Esophagus muscularis mucosa (tissue), 4 donors: ENCODE measurements around the gene ZBTB33. TPM values are rescaled to one million over a fixed set of nuclear protein-coding genes. Genes with fewer than 3 reads are reported as not detected.
A peak's percentile ranks its signal among the peaks of the same experiment; 100 is the strongest.

Experiments used
- DNase-seq: peaks from one replicate; pipeline ENCODE4 v3.0.0-alpha.2; 2017; ENCODE audit errors: extremely low spot score
- H3K27ac ChIP-seq, 4 donors: fragments of 200-600 bp; sonication (generic); replicated peaks in 1 of 4; 1 replicate in 3 of 4; 2 replicates in 1 of 4; pipeline ENCODE4 v1.5.1; 2016 to 2019; ENCODE audit warnings: mild to moderate bottlenecking in 1 of 4
- H3K27me3 ChIP-seq, 4 donors: fragments of 200-600 bp; sonication (generic); one replicate each; pipeline versions ENCODE4 v1.5.1 to v1.6.0; 2016 to 2019
- H3K36me3 ChIP-seq, 4 donors: fragments of 200-600 bp; sonication (generic); one replicate each; pipeline ENCODE4 v1.5.1; 2016 to 2019
- H3K4me1 ChIP-seq, 4 donors: fragments of 200-600 bp; sonication (generic); one replicate each; pipeline ENCODE4 v1.5.1; 2016 to 2019
- H3K4me3 ChIP-seq, 4 donors: fragments of 200-600 bp; sonication (generic); 1 replicate in 2 of 4; 2 replicates in 2 of 4; pipeline ENCODE4 v1.5.1; 2016 to 2019; ENCODE audit warnings: mild to moderate bottlenecking in 4 of 4, moderate library complexity in 1 of 4
- H3K9me3 ChIP-seq, 4 donors: fragments of 200-600 bp; sonication (generic); 1 replicate in 3 of 4; 2 replicates in 1 of 4; pipeline ENCODE4 v1.5.1; 2016 to 2019
- EP300 ChIP-seq: sonication (generic); formaldehyde crosslinking; IDR thresholded peaks from one replicate; pipeline ENCODE4 v1.6.1; 2017; ENCODE audit warnings: antibody characterized with exemption
- POLR2A ChIP-seq: fragments of 450-650 bp; IDR thresholded peaks from one replicate; pipeline ENCODE4 v1.6.1; 2017; ENCODE audit warnings: antibody characterized with exemption, moderate library complexity, mild to moderate bottlenecking, low read depth
- POLR2AphosphoS5 ChIP-seq, 2 donors: sonication (generic); formaldehyde crosslinking; IDR thresholded peaks; one replicate each; pipeline ENCODE4 v1.6.1; 2017; ENCODE audit warnings: antibody characterized with exemption in 2 of 2
- WGBS: methylation state at CpG from one replicate; pipeline ENCODE4 v1.1.5; 2018; 5-methylcytosine and 5-hydroxymethylcytosine counted together
- intact Hi-C: fragments of 100-400 bp; cut with DNase I; formaldehyde crosslinking; loops from one replicate; pipeline ENCODE4 v1.15.1; 2023
- total RNA-seq, 4 donors: library from RNA; depleted of rRNA; stranded (reverse); fragments of >200 nt; gene quantifications; one replicate each; pipeline versions ENCODE4 v1.1.0 to v1.2.1, GENCODE V29; 2016
- TF ChIP-seq, protein P1 (sequence below), 3 experiments: fragments of 200-600 bp in 2 of 3; fragments of 450-650 bp in 1 of 3; sonication (generic) in 2 of 3; IDR thresholded peaks; one replicate each; pipeline ENCODE4 v1.5.1; 2017 to 2019; ENCODE audit warnings: antibody characterized with exemption in 3 of 3, mild to moderate bottlenecking in 2 of 3, moderate library complexity in 1 of 3

ZBTB33 gene
- total RNA-seq, 4 donors from 2014 or later = 7.9 to 9.1 (median 8.1) TPM

- Histone ChIP-seq H3K27me3 (no peaks in the 10 kb centered on the region), H3K9me3 (no peaks in the 10 kb centered on the region), H3K4me1 (no peaks in the 10 kb centered on the region), H3K36me3 (no peaks in the 10 kb centered on the region), H3K27ac (no peak overlapping the region), H3K4me3 (no peak overlapping the region)
- no peak for TF ChIP-seq POLR2AphosphoS5 (IDR thresholded peaks at IDR 0.05)
- no peak for TF ChIP-seq POLR2A
- TF ChIP-seq, protein P1, sequence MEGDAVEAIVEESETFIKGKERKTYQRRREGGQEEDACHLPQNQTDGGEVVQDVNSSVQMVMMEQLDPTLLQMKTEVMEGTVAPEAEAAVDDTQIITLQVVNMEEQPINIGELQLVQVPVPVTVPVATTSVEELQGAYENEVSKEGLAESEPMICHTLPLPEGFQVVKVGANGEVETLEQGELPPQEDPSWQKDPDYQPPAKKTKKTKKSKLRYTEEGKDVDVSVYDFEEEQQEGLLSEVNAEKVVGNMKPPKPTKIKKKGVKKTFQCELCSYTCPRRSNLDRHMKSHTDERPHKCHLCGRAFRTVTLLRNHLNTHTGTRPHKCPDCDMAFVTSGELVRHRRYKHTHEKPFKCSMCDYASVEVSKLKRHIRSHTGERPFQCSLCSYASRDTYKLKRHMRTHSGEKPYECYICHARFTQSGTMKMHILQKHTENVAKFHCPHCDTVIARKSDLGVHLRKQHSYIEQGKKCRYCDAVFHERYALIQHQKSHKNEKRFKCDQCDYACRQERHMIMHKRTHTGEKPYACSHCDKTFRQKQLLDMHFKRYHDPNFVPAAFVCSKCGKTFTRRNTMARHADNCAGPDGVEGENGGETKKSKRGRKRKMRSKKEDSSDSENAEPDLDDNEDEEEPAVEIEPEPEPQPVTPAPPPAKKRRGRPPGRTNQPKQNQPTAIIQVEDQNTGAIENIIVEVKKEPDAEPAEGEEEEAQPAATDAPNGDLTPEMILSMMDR (IDR thresholded peaks at IDR 0.05) = peak; percentile 61 to 71 (median 62)
- intact Hi-C loops = loop anchor here (10.0 kb wide), 1 partner anchor 89 kb away; no protein-coding TSS in a partner anchor
- DNase-seq = no peak
- 23% methylated on average over 8 of the region's 8 CpGs for WGBS
Observed at GRCh38 chrX:120213438-120214265, 37.0 kb upstream of the ZBTB33 start.

DNA sequence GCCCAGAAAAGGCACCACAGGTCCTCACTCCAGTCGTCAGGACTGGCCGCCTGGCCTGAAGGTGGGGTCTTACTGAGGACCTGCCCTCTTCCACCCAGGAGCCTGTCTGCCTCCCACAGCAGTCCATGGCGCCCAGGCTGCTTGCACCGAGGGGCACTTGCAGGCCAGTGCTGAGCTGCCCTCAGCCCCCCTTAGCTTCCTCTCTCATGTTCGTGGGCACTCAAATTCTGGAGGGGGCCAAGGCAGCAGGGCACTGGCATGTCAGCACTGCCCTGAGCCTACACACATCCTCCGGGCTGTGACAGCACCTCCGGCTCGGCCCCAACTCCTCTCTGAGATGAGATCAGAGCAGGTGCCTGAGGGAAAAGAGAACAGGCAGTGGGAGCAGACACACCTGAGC lies 27.2 kb upstream of the ZBTB33 start:
- intact Hi-C loops = no loop called here
- Histone ChIP-seq H3K4me3 (no peak overlapping the region), H3K27ac (no peak overlapping the region), H3K36me3 (no peaks in the 10 kb centered on the region), H3K27me3 (no peaks in the 10 kb centered on the region), H3K4me1 (no peaks in the 10 kb centered on the region), H3K9me3 (no peaks in the 10 kb centered on the region)
- TF ChIP-seq EP300 (no peak), POLR2A (no peak), POLR2AphosphoS5 (IDR thresholded peaks at IDR 0.05) (no peak)
- TF ChIP-seq, protein P1 (IDR thresholded peaks at IDR 0.05) = no peak
- 72% methylated on average over 6 of the region's 8 CpGs for WGBS
- no peak for DNase-seq

DNA sequence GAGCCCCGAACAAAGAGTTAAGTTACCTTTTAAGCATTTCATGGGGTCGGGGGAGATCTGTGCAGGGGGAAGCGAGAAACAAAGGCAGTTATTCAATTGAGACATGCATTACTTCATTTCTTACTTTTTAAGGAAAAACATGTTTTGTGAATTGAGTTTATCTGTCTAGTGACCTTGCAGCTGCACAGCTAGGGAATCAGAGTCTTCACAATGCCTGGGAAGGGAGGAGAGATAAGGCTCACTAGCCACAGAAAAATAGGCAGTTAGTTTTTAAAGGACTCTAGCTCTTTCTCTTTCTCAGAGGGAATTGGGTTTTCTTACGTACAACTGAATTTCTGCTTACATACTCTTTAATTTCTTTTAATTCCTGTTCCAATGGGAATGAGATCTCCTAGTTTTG lies 26.2 kb upstream of the ZBTB33 start:
- no peaks in the 10 kb centered on the region for H3K9me3 ChIP-seq
- DNase-seq = no peak
- no peak overlapping the region for H3K27ac ChIP-seq
- TF ChIP-seq POLR2AphosphoS5 (IDR thresholded peaks at IDR 0.05) (no peak), EP300 (no peak), POLR2A (no peak)
- TF ChIP-seq, protein P1 (IDR thresholded peaks at IDR 0.05) = no peak
- no peaks in the 10 kb centered on the region for H3K27me3 ChIP-seq
- 80% methylated on average over 4 of the region's 4 CpGs for WGBS
- no peak overlapping the region for H3K4me3 ChIP-seq
- H3K4me1 ChIP-seq = no peaks in the 10 kb centered on the region
- intact Hi-C loops = no loop called here
- H3K36me3 ChIP-seq = no peaks in the 10 kb centered on the region

DNA sequence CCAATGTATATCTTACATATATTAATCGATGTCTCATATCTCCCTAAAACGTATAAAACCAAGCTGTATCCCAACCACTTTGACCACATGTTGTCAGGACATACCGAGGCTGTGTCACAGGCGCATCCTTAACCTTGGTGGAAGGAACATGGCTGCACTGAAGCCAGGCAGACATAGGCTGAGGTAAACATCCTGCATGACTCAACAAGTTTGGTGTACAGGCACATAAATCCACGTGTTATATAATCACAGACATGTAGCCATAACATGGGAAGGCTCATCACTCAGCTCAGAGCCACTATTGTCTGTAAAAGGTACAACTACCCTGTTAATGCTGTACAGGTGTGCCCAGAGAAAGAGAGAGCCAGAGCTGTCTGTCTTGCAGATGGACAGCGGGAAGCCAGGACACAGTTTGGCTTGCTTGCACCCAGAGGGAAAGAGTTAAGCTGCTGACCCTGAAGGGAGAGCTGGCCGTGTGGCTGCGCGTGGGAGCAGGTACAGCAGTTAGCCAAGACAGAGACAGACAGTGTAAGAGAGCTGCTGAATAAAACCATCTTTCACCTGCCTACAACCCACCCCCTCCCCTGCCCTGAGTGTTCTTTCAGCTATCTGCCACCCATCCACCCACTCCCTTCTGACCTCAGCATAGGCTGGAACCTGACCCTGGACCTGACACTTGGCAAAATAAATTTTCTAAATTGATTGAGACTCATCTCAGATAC lies 22.3 kb upstream of the ZBTB33 start:
- WGBS = 76% methylated on average over 9 of the region's 9 CpGs
- no peak for DNase-seq
- no peaks in the 10 kb centered on the region for H3K9me3 ChIP-seq
- H3K4me1 ChIP-seq = no peaks in the 10 kb centered on the region
- intact Hi-C loops = no loop called here
- H3K27me3 ChIP-seq = no peaks in the 10 kb centered on the region
- no peak for TF ChIP-seq POLR2A
- TF ChIP-seq, protein P1 (IDR thresholded peaks at IDR 0.05) = no peak
- TF ChIP-seq POLR2AphosphoS5 (IDR thresholded peaks at IDR 0.05) = no peak
- no peak for TF ChIP-seq EP300
- H3K36me3 ChIP-seq = no peaks in the 10 kb centered on the region
- no peak overlapping the region for H3K27ac ChIP-seq
- no peak overlapping the region for H3K4me3 ChIP-seq
